Right lobe of liver (tissue), 6 donors: ENCODE measurements around the gene ARID5B. TPM values are rescaled to one million over a fixed set of nuclear protein-coding genes. Genes with fewer than 3 reads are reported as not detected.

Experiments
- ATAC-seq, 4 donors: fragments of 200-7000 bp; cut with Tn5 transposase; one replicate each; pipeline ENCODE4 v1.9.1; 2020; ENCODE audit warnings: mild to moderate bottlenecking in 4 of 4, moderate library complexity in 4 of 4
- DNase-seq, 3 donors: peaks; one replicate each; pipeline ENCODE4 v3.0.0-alpha.2; 2020
- H3K27ac ChIP-seq, 3 donors: fragments of 200-600 bp; one replicate each; pipeline ENCODE4 v1.8.0; 2022
- H3K27me3 ChIP-seq, 2 donors: fragments of 200-600 bp; one replicate each; pipeline ENCODE4 v1.8.0; 2022
- H3K36me3 ChIP-seq, 4 donors: fragments of 200-600 bp; sonication (generic) in 1 of 4; one replicate each; pipeline versions ENCODE4 v1.5.1 to v1.8.0; 2017 to 2022; ENCODE audit warnings: control low read depth in 1 of 4
- H3K4me1 ChIP-seq, 4 donors: fragments of 200-600 bp; sonication (generic) in 1 of 4; one replicate each; pipeline versions ENCODE4 v1.5.1 to v1.8.0; 2017 to 2022; ENCODE audit warnings: control low read depth in 1 of 4
- H3K4me3 ChIP-seq, 3 donors: fragments of 200-600 bp; one replicate each; pipeline ENCODE4 v1.8.0; 2022
- H3K9me3 ChIP-seq, 4 donors: fragments of 200-600 bp; sonication (generic) in 1 of 4; one replicate each; pipeline versions ENCODE4 v1.5.1 to v1.8.0; 2017 to 2022; ENCODE audit warnings: control low read depth in 1 of 4
- CTCF ChIP-seq, 4 donors: fragments of 200-600 bp in 3 of 4; fragments of 450-650 bp in 1 of 4; IDR thresholded peaks; one replicate each; pipeline versions ENCODE4 v1.5.1 to v1.8.0; 2016 to 2022; ENCODE audit warnings: antibody characterized with exemption in 4 of 4, mild to moderate bottlenecking in 2 of 4
- POLR2A ChIP-seq: fragments of 450-650 bp; IDR thresholded peaks from one replicate; pipeline ENCODE4 v1.6.1; 2017; ENCODE audit warnings: antibody characterized with exemption, mild to moderate bottlenecking
- WGBS: methylation state at CpG from one replicate; pipeline ENCODE4 v1.1.6; 2018; ENCODE audit warnings: low coverage, low lambda C conversion rate; ENCODE audit not compliant: insufficient coverage; ENCODE audit errors: missing lambda C conversion rate; 5-methylcytosine and 5-hydroxymethylcytosine counted together
- intact Hi-C, 2 donors: fragments of 100-400 bp; cut with DNase I; formaldehyde crosslinking; loops; one replicate each; pipeline versions ENCODE4 v1.11.2 to v1.14.1; 2022
- total RNA-seq, 6 experiments: library from RNA; depleted of rRNA in 2 of 6; stranded (reverse); fragments of >200 nt in 2 of 6; fragmentation: NEBNext Ultra II Directional in 3 of 6; extraction: Animal tissue kit (Norgen Biotek cat#: 25700) in 3 of 6; gene quantifications; one replicate each; pipeline versions ENCODE4 v1.1.0 to v1.2.4, GENCODE V29; 2016 to 2023
- donor health status: DM: no; HTN: yes; CAD: no.
- donor health status: DM: no; HTN: no; CAD: no.
- donor health status: DM: no; HTN: no; CAD: no.
- donor health status: DM: no; HTN: yes; CAD: no.
- donor health status: DM: no; HTN: yes; CAD: no.

ARID5B gene
- total RNA-seq, 6 experiments from 2014 or later, result 2.7 to 10.5 (median 5.3) TPM

GRCh38 chr10:61903221-61903927, 1.9 kb downstream of the ARID5B start:
- intact Hi-C loops, result no loop called here
- TF ChIP-seq CTCF (IDR thresholded peaks at IDR 0.05) (peak in 3 of 4 donors; percentile 15 to 36 (median 28)), POLR2A (peak; percentile 82)
- no peaks in the 10 kb centered on the region for H3K9me3 ChIP-seq
- no peaks in the 10 kb centered on the region for H3K27me3 ChIP-seq
- H3K4me1 ChIP-seq, result peaks cover 0 to 35% (median 5%) of the 10 kb centered on the region in 4 donors
- H3K4me3 ChIP-seq, result peak overlapping the region; percentile 57 to 75 (median 71)
- DNase-seq (peak; percentile 78 to 84 (median 80)), ATAC-seq (peak; percentile 61 to 85 (median 78))
- WGBS, result 0% methylated on average over 20 of the region's 56 CpGs
- peak overlapping the region; percentile 99 for H3K27ac ChIP-seq
- no peaks in the 10 kb centered on the region for H3K36me3 ChIP-seq

- Histone ChIP-seq H3K9me3 (no peaks in the 10 kb centered on the region), H3K4me1 (peaks cover 0 to 33% (median 5%) of the 10 kb centered on the region in 4 donors), H3K27me3 (no peaks in the 10 kb centered on the region), H3K4me3 (peak overlapping the region; percentile 57 to 75 (median 71)), H3K27ac (peak overlapping the region; percentile 99), H3K36me3 (no peaks in the 10 kb centered on the region)
- DNase-seq (no peak), ATAC-seq (peak in 1 of 4 donors; percentile 0)
- intact Hi-C loops, result no loop called here
- TF ChIP-seq CTCF (IDR thresholded peaks at IDR 0.05) (no peak), POLR2A (no peak)
- WGBS, result 2% methylated on average over 7 of the region's 7 CpGs
Measured at GRCh38 chr10:61903928-61904344, 2.4 kb downstream of the ARID5B start.

GRCh38 chr10:61904733-61905725, 3.5 kb downstream of the ARID5B start:
- no peaks in the 10 kb centered on the region for H3K36me3 ChIP-seq
- peak overlapping the region in 2 of 3 donors; percentile 71 to 75 for H3K4me3 ChIP-seq
- no peak for DNase-seq
- peak overlapping the region; percentile 99 for H3K27ac ChIP-seq
- TF ChIP-seq CTCF (IDR thresholded peaks at IDR 0.05) (peak in 3 of 4 donors; percentile 16 to 29 (median 25)), POLR2A (peak; percentile 51)
- intact Hi-C loops, result no loop called here
- peak in 1 of 4 donors; percentile 34 for ATAC-seq
- H3K4me1 ChIP-seq, result peaks cover 0 to 24% (median 5%) of the 10 kb centered on the region in 4 donors
- H3K9me3 ChIP-seq, result no peaks in the 10 kb centered on the region
- H3K27me3 ChIP-seq, result no peaks in the 10 kb centered on the region
- WGBS, result 21% methylated on average over 6 of the region's 6 CpGs

- no peak for TF ChIP-seq CTCF (IDR thresholded peaks at IDR 0.05)
- no peak for TF ChIP-seq POLR2A
- WGBS, result 72% methylated on average over 3 of the region's 3 CpGs
- Histone ChIP-seq H3K4me1 (peaks cover 0 to 24% (median 5%) of the 10 kb centered on the region in 4 donors), H3K27me3 (no peaks in the 10 kb centered on the region), H3K36me3 (no peaks in the 10 kb centered on the region), H3K4me3 (no peak overlapping the region), H3K9me3 (no peaks in the 10 kb centered on the region), H3K27ac (no peak overlapping the region)
- intact Hi-C loops, result no loop called here
- ATAC-seq (no peak), DNase-seq (no peak)
Measured at GRCh38 chr10:61905837-61906561, 4.5 kb downstream of the ARID5B start.
